Activated T-cell treated with anti-CD3 and anti-CD28 coated beads, Interleukin-2, amount 50 U/mL, for 72 hours (primary cell): ENCODE measurements around the gene TEX44. TPM values are rescaled to one million over a fixed set of nuclear protein-coding genes. Genes with fewer than 3 reads are reported as not detected.

ENCODE experiments used
- ATAC-seq, 2 donors: fragments of 150-1000 bp; cut with Tn5 transposase; replicated peaks in 1 of 2; 2 replicates each; pipeline ENCODE4 v1.10.0; 2021; ENCODE audit warnings: moderate library complexity in 2 of 2, mild to moderate bottlenecking in 1 of 2
- DNase-seq, 2 donors: peaks; one replicate each; pipeline ENCODE4 v3.0.0; 2021 to 2022; ENCODE audit warnings: mixed read lengths in 1 of 2
- H3K27ac Mint-ChIP-seq: one replicate; pipeline ENCODE4 v1.8.0; 2022; ENCODE audit warnings: mild to moderate bottlenecking, moderate library complexity, mixed read lengths
- H3K27me3 Mint-ChIP-seq: one replicate; pipeline ENCODE4 v1.8.0; 2022; ENCODE audit warnings: low read depth, mixed read lengths
- H3K36me3 Mint-ChIP-seq, 2 donors: one replicate each; pipeline ENCODE4 v1.8.0; 2022; ENCODE audit warnings: mixed read lengths in 2 of 2, mild to moderate bottlenecking in 1 of 2; ENCODE audit not compliant: insufficient read depth in 2 of 2
- H3K4me1 Mint-ChIP-seq: one replicate; pipeline ENCODE4 v1.8.0; 2022; ENCODE audit warnings: low read depth, mixed read lengths
- H3K4me3 Mint-ChIP-seq, 2 donors: one replicate each; pipeline ENCODE4 v1.8.0; 2022; ENCODE audit warnings: mild to moderate bottlenecking in 2 of 2, mixed read lengths in 2 of 2, moderate library complexity in 2 of 2
- H3K9me3 Mint-ChIP-seq, 2 donors: one replicate each; pipeline ENCODE4 v1.8.0; 2022; ENCODE audit warnings: mixed read lengths in 2 of 2
- total RNA-seq, 2 donors: library from RNA; stranded (reverse); gene quantifications; one replicate each; pipeline ENCODE4 v1.2.3, GENCODE V29; 2022

The TEX44 gene
- total RNA-seq, 2 donors from 2014 or later: not detected

DNA sequence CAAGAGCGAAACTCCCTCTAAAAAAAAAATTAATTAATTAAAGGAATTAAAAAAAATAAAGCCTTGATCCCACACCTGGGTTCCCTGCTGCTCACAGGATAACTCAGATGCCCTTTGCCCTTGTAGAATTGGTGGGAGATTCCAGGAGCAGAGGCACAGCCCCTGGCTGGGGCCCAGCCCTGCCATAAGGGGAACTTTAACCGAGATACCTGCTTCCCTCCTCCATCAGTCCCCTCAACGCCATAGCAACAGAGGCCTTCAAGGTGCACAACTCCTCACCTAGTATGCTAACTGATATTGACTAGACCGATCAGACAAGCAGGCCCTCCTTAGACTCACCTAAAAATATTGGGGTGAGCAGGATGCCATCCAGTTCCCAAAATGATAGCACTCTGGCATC is 23.6 kb downstream of the TEX44 start:
- ATAC-seq: no peak
- peak overlapping the region; percentile 31 to 45 for H3K4me3 Mint-ChIP-seq
- DNase-seq: no peak
- no peaks in the 10 kb centered on the region for H3K36me3 Mint-ChIP-seq
- H3K9me3 Mint-ChIP-seq: no peaks in the 10 kb centered on the region
- no peak overlapping the region for H3K27ac Mint-ChIP-seq
- no peaks in the 10 kb centered on the region for H3K27me3 Mint-ChIP-seq
- peaks cover 55% of the 10 kb centered on the region for H3K4me1 Mint-ChIP-seq

DNA sequence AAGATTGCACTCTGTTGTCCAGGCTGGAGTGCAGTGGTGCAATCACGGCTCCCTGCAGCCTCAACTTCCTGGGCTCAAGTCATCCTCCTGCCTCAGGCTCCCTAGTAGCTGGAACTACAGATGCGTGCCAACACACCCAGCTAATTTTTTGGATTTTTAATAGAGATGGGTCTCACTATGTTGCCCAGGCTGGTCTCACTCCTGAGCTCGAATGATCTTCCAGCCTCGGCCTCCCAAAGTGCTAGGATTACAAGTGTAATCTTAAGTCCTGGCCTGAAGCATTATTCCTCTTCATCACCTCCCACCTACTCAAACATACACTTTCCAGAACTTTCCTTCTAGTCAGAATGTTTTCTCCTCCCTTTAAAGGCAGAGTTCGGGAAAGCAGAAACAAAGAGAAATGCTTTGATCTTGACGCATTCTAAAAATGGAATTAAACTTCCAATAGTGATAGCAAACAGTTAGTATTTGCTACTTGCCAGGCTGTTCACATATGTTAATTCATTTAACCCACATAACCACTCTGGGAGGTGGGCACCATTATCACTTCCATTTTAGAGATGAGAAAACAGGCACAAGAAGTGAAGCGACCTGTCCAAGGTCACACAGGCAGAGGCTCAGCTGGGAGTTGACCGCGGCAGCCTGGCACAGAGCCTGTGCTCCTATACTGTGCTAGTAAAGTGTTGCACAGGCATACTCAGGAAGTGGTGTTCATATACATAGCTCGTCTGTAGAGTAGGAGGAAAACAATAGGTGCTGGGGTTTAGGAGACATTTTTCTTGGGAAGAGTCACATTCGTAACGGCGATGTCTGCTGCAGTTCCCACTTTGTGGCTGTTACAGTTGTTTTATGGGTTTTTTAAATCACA is 24.6 kb downstream of the TEX44 start:
- H3K4me1 Mint-ChIP-seq: peaks cover 55% of the 10 kb centered on the region
- H3K4me3 Mint-ChIP-seq: peak overlapping the region in 1 of 2 donors; percentile 27
- H3K36me3 Mint-ChIP-seq: no peaks in the 10 kb centered on the region
- DNase-seq (no peak), ATAC-seq (no peak)
- H3K27me3 Mint-ChIP-seq: no peaks in the 10 kb centered on the region
- H3K27ac Mint-ChIP-seq: no peak overlapping the region
- H3K9me3 Mint-ChIP-seq: no peaks in the 10 kb centered on the region

DNA sequence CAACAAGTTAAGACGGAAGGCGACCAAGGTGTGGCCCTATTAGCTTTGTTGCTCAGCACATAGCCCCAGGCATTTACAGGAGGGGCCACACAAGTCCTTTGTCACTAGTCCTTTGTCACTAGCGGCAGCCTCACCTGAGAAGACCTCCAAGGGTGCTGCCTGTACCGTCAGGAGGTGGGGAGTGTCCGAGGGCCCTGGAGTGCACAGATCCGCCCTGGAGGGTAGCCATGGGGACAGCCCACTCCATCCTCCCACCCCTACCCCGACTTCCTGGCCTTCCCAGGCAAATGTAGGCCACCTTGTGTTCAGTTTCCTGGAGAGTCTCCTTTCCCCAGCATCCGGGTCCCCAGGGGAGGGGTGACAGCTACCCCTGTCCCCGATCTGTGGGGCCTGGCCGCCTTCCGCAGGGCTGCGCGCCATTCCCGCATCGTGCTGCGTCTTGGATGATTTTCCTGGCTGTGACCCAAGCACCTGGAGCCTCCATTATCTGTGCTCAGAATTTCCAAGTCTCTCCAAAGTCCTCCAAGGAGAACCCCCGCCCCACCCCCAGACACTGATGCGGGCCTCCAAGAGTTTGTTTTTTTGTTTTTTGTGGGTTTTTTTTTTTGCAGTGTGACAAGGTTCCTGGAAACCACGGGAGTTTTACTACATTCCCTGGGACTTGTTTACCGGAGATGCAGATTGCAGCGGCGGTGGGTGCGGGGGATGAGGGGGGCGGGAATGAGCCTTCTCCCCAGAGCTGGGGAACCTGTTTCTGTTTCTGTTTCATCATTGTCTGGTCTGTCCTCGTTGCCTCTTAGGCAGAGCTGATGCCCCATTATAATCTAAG is 28.6 kb downstream of the TEX44 start:
- no peaks in the 10 kb centered on the region for H3K9me3 Mint-ChIP-seq
- peak overlapping the region; percentile 65 to 66 for H3K4me3 Mint-ChIP-seq
- H3K27me3 Mint-ChIP-seq: no peaks in the 10 kb centered on the region
- no peaks in the 10 kb centered on the region for H3K36me3 Mint-ChIP-seq
- DNase-seq: no peak
- ATAC-seq: peak; percentile 67 to 74
- peak overlapping the region; percentile 80 for H3K27ac Mint-ChIP-seq
- H3K4me1 Mint-ChIP-seq: peaks cover 33% of the 10 kb centered on the region

DNA sequence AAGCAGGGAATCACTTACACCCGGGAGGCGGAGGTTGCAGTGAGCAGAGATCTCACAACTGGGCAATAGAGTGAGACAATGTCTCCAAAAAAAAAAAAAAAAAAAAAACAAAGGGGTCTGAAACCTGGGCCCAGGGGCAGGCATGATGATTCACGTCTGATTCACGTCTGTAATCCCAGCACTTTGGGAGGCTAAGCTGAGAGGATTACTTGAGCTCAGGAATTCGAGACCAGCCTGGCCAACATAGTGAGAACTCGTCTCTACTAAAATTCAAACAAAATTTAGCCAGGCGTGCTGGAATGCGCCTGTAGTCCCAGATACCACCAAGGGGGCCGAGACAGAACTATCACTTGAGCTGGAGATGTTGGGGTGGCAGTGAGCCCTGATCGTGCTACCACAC is 30.3 kb downstream of the TEX44 start:
- H3K27me3 Mint-ChIP-seq: no peaks in the 10 kb centered on the region
- H3K4me3 Mint-ChIP-seq: peak overlapping the region in 1 of 2 donors; percentile 65
- no peaks in the 10 kb centered on the region for H3K9me3 Mint-ChIP-seq
- H3K27ac Mint-ChIP-seq: no peak overlapping the region
- no peak for ATAC-seq
- DNase-seq: no peak
- H3K36me3 Mint-ChIP-seq: no peaks in the 10 kb centered on the region
- H3K4me1 Mint-ChIP-seq: peaks cover 23% of the 10 kb centered on the region

DNA sequence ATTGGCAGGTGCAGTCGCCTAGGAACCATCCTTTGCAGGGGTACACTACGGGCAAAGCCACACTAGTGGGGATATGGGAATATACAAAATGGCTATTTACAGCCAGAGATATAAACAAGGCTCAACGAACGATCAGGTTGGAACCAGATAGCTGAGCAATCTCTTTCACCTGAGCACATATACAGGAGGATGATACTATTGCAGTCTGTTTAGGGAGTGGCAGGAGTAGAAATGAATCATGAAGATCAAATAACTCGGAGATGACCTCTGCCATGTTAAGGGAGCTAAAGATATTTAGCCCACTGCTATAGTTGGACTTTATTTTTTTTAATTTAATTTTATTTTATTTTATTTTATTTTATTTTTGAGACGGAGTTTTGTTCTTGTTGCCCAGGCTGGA is 33.8 kb downstream of the TEX44 start:
- Mint-ChIP-seq H3K27ac (no peak overlapping the region), H3K27me3 (no peaks in the 10 kb centered on the region), H3K9me3 (no peaks in the 10 kb centered on the region), H3K4me3 (no peak overlapping the region), H3K36me3 (no peaks in the 10 kb centered on the region), H3K4me1 (peaks cover 22% of the 10 kb centered on the region)
- ATAC-seq (no peak), DNase-seq (no peak)

DNA sequence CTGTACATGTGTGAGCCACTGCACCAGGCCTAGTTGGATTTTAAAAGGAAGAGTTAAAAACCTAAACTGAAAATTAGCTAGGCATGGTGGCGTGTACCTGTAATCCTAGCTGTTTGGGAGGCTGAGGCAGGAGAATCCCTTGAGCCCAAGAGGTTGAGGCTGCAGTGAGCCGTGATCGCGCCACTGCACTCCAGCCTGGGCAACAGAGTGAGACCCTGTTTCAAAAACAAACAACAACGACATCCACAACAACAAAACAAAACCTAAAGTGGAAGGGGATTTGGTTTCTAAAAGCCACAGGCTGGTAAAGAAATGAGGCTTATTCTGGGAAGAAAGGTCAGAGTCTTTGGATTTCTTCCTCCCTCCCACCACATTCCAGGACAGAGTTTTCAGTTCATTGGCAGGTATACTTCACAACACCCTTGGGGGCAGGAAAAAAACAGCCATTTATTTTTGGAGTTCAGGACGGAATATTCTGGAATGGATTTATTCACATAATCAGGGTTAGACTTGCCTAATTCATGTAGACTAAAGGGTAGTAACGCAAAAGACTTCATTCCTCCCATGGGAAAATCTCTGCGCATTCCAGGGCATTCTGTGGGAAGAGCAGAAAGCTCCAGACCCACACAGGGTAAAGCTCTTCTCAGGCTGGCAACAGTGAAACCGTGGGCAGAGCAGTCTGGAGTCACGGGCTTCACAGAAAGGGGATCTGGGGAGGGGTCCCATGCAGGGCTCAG is 34.9 kb downstream of the TEX44 start:
- H3K4me1 Mint-ChIP-seq: peaks cover 11% of the 10 kb centered on the region
- H3K36me3 Mint-ChIP-seq: no peaks in the 10 kb centered on the region
- no peak for ATAC-seq
- no peaks in the 10 kb centered on the region for H3K27me3 Mint-ChIP-seq
- H3K9me3 Mint-ChIP-seq: no peaks in the 10 kb centered on the region
- no peak for DNase-seq
- H3K27ac Mint-ChIP-seq: no peak overlapping the region
- H3K4me3 Mint-ChIP-seq: peak overlapping the region in 1 of 2 donors; percentile 52

DNA sequence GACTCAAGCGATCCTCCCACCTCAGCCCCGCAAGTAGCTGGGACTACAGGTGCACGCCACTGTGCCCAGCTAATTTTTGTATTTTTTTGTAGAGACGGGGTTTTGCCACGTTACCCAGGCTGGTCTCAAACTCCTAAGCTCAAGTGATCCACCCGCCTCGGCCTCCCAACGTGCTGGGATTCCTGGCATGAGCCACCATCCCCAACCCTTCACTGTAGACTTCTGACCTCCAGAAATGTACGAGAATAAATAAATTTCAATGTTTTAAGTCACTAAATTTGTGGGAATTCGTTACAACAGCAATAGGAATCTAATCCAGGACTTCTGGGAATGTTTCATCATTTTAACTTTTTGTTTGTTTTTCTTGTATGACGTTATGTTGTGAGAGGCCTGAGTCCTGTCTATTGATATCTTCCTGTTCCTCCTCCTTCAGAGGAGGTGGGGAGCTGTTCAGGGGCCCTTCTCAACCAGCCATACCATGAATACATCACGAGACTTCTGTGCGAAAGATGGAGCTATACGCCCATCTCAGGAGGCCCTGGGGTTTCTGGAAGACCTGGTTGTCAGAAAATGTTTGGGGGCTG is 40.0 kb downstream of the TEX44 start:
- H3K27me3 Mint-ChIP-seq: no peaks in the 10 kb centered on the region
- peaks cover 11% of the 10 kb centered on the region for H3K4me1 Mint-ChIP-seq
- DNase-seq (no peak), ATAC-seq (no peak)
- no peak overlapping the region for H3K27ac Mint-ChIP-seq
- no peak overlapping the region for H3K4me3 Mint-ChIP-seq
- H3K36me3 Mint-ChIP-seq: no peaks in the 10 kb centered on the region
- no peaks in the 10 kb centered on the region for H3K9me3 Mint-ChIP-seq

DNA sequence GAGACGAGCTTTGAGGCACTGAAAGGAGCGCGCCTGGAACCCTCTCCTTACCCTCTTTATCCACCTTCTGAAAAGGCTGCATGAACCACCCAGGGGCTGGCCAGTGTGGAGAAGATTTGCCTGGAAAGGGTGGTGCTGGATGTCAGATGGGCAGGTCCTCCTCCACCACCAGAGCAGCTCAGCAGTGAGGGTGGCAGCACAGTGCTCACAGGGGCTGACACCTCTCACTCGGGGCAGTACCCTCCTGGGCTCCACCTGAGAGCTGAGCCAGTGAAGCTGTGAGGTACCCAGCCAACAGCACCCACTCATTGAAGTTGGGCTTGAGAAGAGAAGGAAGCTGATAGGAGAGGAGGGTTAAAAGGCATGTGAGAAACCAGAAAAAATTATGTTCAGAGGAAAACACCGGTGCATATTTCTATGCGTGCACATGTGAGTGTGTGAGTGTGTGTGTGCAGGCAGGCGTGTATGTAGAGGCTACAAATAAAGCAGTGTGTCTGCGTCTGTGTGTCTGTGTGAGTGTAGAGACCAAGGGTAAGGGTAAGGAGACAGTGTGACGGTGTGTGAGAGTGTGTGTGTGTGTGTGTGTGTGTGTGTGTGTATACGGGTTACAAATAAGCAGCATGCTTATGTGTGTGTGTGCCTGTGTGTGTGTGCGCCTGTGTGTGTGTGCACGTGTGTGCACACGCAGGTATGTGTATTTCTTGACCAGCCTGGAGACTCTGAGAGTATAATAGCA is 40.7 kb downstream of the TEX44 start:
- Mint-ChIP-seq H3K4me1 (peaks cover 6% of the 10 kb centered on the region), H3K27ac (no peak overlapping the region), H3K36me3 (no peaks in the 10 kb centered on the region), H3K4me3 (no peak overlapping the region), H3K27me3 (no peaks in the 10 kb centered on the region), H3K9me3 (no peaks in the 10 kb centered on the region)
- peak; percentile 23 to 34 for ATAC-seq
- DNase-seq: no peak

DNA sequence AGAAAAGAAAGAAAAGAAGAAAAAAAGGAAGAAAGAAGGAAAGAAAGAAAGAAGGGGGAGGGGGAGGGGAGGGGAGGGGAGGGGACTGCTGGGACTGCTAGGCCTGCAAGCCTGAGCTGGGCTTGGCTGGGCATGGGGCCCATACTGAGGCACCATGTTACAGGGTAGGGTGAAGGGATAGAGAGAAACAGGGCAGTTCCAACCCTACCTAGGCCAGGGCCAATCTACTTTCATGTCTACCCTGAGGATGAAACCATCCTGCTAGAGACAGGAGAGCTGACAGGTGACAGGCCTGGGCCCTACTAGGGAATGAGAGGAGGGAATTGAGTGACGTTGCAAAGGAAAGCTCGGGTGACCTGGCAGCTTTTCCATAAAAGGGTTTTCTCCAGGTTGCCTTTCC is 41.7 kb downstream of the TEX44 start:
- DNase-seq (no peak), ATAC-seq (no peak)
- Mint-ChIP-seq H3K27me3 (no peaks in the 10 kb centered on the region), H3K9me3 (no peaks in the 10 kb centered on the region), H3K4me3 (no peak overlapping the region), H3K4me1 (peaks cover 6% of the 10 kb centered on the region), H3K27ac (no peak overlapping the region), H3K36me3 (no peaks in the 10 kb centered on the region)

DNA sequence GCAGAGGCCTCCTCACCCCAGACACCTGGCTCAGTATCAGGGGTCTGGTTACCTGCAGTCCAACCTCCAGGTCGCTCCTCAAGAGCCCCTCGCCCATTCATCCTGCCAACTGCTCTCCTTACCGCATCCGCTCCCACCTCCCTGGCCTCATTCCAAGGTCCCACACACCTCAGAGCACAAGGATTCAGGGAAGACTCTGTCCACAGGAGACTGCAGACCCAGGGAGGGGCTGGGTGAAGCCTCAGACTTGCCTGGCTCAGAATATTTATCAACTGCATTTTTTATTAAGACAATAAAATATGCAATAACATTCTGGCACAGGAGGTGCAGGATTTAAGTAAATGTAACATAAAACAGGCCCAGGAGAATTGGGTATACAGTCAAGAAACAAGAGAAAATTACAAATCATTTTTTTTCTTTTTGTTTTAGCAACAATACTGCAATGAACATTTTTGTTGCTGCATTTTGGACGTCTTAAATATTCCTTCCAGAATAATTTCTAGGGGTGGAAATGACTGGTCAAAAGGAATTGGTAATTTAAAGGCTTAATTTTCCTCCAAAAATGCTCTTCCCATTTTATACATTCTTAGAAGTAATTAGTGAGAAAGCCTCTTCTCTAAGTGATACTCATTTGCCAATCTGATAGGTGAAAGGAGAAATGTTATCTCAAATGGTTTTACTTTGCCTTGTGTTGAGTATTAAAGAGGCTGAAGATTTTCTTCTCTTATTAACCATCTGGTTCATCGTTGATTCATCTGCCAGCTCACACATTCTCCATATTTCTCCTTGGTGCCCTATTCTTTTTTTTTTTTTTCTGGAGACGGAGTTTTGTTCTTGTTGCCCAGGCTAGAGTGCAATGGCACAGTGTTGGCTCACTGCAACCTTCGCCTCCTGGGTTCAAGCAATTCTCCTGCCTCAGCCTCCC is 42.5 kb downstream of the TEX44 start:
- Mint-ChIP-seq H3K36me3 (no peaks in the 10 kb centered on the region), H3K27me3 (no peaks in the 10 kb centered on the region), H3K9me3 (no peaks in the 10 kb centered on the region), H3K4me3 (no peak overlapping the region), H3K27ac (no peak overlapping the region), H3K4me1 (peaks cover 6% of the 10 kb centered on the region)
- ATAC-seq (no peak), DNase-seq (no peak)

DNA sequence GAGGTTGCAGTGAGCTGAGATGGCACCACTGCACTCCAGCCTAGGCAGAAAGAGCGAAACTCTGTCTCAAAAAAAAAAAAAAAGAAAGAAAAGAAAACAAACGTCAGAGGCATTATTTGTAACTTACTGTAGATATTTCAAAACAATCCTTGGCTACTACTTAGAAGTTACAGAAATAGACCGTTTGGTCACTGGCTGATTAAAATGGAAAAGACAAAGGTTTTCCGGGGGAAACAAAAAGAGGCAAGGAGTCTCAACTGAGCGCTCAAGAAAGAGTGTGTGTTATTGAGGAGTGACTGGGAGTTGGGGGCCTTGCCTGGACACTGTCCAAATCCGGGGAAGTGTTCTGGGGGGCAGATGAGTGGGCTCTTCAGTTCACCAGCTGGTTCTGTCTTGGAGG is 47.6 kb downstream of the TEX44 start:
- Mint-ChIP-seq H3K4me1 (peaks cover 15% of the 10 kb centered on the region), H3K9me3 (no peaks in the 10 kb centered on the region), H3K36me3 (no peaks in the 10 kb centered on the region), H3K27ac (no peak overlapping the region), H3K27me3 (no peaks in the 10 kb centered on the region), H3K4me3 (no peak overlapping the region)
- ATAC-seq (no peak), DNase-seq (no peak)
